Measurements from ENCODE around the gene HOXC9.

Gene HOXC9

DNA sequence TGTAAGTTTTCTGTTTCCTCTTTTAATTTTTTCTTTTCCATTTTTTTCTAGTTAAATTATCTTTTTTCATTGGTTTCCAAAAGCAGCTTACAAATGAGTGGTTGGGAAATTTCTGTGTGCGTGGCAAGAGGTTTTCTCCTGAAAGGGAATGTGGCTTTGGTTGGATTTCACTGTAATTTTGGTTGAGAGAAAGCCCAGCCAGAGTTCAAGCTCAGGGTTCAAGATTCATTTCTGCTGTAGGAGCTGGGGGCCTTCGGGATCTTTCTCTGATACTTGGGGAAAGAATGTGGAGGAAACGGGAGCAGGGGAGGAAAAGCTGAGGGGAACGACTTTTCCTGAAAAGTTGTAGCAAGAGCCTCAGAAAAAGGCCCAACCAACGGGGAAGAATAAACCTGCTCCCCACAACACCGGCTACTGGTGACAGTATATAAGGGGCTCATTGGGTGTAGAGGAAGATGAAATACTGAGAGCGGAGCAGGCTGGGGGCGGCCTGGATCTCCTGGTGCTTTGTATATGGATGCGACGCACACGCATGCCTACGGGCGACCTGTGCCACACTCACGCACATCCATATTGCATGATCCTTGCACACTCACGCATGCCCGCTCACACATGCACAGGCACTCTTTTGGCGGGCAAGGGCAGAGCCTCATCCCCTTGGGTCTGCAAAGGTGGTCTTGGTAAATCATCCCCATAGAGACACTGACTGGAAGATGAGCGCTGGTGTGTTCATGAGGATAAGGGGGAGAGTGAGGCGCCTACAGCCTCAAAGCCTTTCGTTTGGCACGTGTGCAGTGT lies 13.1 kb upstream of the HOXC9 start:
- TF ChIP-seq, protein P1, sequence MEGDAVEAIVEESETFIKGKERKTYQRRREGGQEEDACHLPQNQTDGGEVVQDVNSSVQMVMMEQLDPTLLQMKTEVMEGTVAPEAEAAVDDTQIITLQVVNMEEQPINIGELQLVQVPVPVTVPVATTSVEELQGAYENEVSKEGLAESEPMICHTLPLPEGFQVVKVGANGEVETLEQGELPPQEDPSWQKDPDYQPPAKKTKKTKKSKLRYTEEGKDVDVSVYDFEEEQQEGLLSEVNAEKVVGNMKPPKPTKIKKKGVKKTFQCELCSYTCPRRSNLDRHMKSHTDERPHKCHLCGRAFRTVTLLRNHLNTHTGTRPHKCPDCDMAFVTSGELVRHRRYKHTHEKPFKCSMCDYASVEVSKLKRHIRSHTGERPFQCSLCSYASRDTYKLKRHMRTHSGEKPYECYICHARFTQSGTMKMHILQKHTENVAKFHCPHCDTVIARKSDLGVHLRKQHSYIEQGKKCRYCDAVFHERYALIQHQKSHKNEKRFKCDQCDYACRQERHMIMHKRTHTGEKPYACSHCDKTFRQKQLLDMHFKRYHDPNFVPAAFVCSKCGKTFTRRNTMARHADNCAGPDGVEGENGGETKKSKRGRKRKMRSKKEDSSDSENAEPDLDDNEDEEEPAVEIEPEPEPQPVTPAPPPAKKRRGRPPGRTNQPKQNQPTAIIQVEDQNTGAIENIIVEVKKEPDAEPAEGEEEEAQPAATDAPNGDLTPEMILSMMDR (IDR thresholded peaks at IDR 0.05; ENCODE audit: insufficient read depth, missing control alignments) = no peak
- no peak for DNase-seq (ENCODE audit: insufficient read length, low spot score)
- FAIRE-seq = no peak

DNA sequence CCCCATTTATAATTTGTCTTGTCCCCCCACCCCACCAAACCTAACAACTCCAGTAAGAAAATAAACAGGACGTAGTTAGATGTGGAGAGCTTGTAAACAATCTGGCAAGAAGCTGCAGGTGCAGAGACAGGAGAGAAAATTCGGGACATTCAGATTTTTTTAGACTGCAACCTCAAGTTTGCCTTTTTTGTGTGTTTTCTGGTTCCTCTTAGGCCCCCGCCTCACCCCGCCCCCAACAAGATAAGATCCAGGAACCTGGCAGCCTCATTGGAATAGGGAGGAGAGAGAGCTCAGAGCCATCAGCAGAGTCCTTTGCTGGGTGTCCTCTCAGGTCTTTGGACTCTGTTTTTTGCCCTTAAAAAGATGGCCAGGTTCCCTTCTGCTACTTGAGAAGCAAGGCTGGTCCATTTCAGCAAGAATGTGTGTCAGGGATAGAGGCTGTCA lies 12.2 kb upstream of the HOXC9 start:
- TF ChIP-seq, protein P1 (IDR thresholded peaks at IDR 0.05; ENCODE audit: insufficient read depth, missing control alignments) = no peak
- DNase-seq (ENCODE audit: insufficient read length, low spot score) (no peak), FAIRE-seq (no peak)

DNA sequence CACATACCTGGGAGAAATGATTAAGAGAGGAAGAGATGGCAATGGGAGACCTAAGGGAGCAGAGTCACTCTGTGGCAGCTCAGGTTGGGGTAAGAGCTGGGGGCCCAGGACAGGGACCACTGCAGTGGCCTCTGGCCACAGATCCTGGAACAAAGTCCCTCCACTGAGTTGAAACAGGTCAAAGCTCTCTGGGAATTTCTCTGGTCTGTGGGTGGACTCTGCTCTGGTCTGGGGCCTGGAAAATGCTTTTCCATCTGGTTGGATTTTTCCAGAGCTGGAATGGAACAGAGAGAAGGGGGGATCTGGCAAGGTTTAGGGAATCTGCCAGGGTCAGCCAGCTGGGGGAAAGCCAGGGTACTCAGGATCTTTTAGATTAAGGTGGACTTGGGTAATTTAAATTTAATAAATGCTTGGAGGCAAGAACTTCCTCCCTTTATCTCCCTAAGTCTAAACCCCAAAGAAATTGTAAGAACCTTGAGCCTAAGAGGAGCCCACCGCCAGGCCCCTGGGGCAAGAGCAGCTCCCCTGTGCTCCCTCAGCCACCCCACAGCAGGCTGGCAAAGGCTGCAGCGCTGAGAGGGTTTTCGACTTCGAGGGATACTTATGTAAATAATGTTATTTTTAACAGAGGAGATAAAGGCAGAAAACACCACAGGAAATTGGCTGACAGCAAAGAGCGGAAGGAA lies 11.3 kb upstream of the HOXC9 start:
- DNase-seq (ENCODE audit: insufficient read length, low spot score) = no peak
- no peak for FAIRE-seq

DNA sequence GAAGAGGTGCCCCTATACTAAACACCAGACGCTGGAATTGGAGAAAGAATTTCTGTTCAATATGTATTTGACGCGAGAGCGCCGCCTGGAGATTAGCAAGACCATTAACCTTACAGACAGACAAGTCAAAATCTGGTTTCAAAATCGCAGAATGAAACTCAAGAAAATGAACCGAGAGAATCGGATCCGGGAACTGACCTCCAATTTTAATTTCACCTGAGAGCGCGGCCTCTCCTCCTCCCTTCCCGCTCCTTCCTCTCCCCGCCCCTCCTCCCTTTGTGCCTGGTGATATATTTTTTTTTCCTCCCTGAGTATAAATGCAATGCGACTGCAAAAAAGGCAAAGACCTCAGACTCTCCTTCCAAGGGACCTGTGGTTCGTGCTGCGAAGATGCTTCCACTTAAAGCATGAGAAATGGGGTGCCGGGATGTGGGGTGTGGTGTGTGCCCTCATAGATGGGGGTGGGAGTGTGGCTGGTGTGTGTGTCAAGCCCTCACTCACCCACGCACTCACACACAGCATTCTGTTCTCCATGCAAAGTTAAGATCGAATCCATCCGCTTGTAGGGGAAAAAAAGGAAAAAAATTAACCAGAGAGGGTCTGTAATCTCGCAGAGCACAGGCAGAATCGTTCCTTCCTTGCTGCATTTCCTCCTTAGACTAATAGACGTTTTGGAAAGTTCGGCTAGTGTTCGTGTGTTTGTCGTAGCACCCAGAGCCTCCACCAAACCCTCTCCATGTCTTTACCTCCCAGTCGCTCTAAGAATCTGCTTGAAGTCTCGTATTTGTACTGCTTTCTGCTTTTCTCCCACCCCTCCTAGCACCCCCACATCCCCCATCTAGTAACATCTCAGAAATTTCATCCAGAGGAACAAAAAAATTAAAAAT lies 10.5 kb upstream of the HOXC9 start:
- no peak for FAIRE-seq
- no peak for DNase-seq (ENCODE audit: insufficient read length, low spot score)
- TF ChIP-seq, protein P1 (IDR thresholded peaks at IDR 0.05; ENCODE audit: insufficient read depth, missing control alignments) = peak; percentile 61

More for the DNA sequence above, 11.3 kb upstream of the HOXC9 start:
- TF ChIP-seq, protein P1 (IDR thresholded peaks at IDR 0.05; ENCODE audit: insufficient read depth, missing control alignments) = no peak

DNA sequence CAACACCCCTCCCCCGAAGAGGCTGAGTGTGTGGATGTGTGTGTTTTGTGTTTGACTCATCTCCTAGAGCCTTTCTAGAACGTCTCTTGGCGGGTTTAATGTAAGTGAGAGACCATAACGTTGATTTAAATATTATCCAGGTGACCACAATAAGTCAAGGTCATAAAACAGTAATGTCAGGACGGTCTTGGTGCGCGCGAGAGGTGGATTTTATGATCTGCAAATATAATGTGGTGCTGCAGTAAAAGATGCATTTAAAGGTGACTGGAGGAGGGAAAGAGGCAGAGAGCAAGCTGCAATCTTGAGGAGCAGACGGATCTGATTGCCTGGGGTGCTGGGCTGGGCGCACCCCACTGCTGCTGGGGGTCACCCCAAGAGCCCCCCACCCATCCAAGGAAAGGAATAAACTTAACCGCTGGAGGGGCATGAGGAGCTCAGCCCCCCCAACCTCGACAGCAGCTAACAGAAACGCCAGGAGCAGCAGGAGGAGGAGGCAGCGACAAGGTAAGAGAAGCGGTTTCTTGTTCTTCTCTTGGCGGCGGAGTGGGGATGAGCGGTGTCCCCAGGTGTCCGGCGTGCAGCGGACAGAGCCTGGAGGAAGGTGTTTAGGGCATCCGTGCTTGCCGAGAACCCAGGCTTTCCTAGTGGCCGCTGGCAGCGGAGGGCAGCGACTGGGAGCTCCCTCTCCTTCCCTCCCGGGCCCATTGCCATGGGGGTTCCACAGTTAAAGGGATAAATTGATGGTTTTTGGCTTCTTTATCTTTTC lies 9.5 kb upstream of the HOXC9 start:
- TF ChIP-seq, protein P1 (IDR thresholded peaks at IDR 0.05; ENCODE audit: insufficient read depth, missing control alignments) = no peak
- FAIRE-seq = no peak
- DNase-seq (ENCODE audit: insufficient read length, low spot score) = no peak

DNA sequence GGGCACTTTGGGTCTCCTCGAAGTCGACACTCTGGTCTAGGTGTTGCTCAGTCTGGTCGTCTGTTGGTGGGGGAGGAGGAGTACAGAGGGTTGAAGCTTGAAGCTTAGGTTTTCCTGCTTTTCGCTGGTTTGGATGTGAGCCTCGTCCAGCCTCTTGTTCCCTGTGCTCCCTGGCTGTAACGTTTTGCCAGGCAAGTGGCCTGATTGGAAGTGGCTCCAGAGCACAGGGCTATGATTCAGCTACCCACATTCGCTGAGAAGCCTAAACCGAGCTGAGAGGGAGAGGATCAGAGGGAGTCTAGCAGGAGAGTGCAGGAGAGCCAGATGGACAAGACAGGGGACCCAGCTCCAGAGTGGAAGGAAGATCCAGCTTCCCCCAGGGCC lies 8.9 kb upstream of the HOXC9 start:
- no peak for FAIRE-seq
- TF ChIP-seq, protein P1 (IDR thresholded peaks at IDR 0.05; ENCODE audit: insufficient read depth, missing control alignments) = no peak
- DNase-seq (ENCODE audit: insufficient read length, low spot score) = no peak

Data from D721Med (cell line).